ENCODE results near the gene KIAA1755. TPM values are rescaled to one million over a fixed set of nuclear protein-coding genes. Genes with fewer than 3 reads are reported as not detected.
"Not testable (repeated sequence)": the region's sequence is repeated elsewhere in the genome, so short reads cannot be mapped to it uniquely, and the experiment has no call there.

KIAA1755 gene
- polyA plus RNA-seq, 3 donors: 2.0 to 3.1 (median 2.8) TPM

GRCh38 chr20:38293491-38294065, 33.0 kb upstream of the KIAA1755 start:
- DNase-seq: no peak

- no peak for DNase-seq
Observed at GRCh38 chr20:38291966-38292365, 31.4 kb upstream of the KIAA1755 start.

GRCh38 chr20:38290829-38291814, 30.6 kb upstream of the KIAA1755 start:
- peak; percentile 27 for DNase-seq

DNA sequence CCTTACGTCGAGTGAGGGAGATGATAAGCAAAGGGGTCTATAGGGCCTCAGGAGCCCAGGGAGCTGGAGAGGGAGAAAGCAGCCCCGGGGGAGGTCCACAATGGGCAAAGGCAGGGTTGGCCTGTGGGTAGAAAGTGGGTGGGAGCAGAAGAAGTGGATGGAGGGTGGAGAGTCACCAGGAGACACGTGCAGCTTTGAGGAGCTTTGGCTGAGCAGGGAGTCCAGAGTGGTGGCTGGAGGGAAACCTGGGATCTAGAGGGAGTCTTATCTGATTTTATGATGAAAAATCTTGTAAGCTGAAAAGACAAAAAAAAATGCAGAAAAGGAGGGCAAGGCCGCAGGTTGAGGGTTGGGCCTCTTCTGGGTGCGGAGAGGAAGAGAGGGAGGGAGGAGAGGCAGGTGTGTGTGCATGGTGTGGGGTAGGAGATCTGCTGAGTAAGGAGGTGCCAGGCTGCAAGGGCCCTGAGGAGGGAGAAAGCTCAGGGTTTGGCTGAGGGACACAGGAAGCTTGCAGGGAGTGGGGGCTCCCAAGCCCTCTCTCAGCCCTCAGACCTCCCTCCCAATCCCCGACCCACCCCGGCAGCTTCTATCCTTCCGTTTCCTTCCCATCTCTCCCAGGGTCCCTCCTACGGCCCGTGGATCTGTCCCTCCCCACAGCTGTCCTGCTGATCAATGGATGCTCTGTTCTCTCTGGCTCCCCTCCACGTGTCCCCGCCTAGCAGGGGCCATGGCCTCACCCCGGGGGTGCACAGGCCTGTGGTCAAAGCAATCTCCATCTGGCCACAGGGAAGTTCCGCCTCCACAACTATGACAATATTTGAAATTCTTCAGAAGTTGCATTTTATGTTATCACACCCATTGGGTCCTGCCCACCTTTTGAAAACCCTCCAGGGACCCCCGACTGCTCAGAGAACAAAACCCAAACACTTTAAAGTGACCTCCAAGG, 26.3 kb upstream of the KIAA1755 start:
- no peak for DNase-seq

GRCh38 chr20:38284893-38285444, 24.4 kb upstream of the KIAA1755 start:
- no peak for DNase-seq

DNA sequence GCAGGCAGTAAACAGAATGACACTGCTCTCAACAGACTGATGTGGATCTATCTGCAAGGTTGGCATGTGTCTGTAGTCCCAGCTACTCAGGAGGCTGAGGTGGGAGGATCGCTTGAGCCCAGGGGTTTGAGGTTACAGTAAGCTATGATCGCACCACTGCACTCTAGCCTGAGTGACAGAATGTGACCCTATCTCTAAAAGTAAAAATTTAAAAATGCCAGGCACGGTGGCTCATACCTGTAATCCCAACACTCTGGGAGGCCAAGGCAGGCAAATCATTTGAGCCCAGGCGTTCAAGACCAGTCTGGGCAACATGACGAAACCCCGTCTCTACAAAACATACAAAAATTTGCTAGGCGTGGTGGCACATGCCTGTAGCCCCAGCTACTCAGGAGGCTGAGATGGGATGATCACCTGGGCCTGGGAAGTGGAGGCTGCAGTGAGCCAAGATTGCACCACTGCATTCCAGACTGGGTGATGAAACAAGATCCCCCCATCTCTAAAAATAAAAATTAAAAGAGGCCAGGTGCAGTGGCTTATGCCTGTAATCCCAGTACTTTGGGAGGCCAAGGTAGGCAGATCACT, 23.6 kb upstream of the KIAA1755 start:
- DNase-seq: not testable (repeated sequence)

- no peak for DNase-seq
Observed at GRCh38 chr20:38283236-38283635, 22.7 kb upstream of the KIAA1755 start.

DNA sequence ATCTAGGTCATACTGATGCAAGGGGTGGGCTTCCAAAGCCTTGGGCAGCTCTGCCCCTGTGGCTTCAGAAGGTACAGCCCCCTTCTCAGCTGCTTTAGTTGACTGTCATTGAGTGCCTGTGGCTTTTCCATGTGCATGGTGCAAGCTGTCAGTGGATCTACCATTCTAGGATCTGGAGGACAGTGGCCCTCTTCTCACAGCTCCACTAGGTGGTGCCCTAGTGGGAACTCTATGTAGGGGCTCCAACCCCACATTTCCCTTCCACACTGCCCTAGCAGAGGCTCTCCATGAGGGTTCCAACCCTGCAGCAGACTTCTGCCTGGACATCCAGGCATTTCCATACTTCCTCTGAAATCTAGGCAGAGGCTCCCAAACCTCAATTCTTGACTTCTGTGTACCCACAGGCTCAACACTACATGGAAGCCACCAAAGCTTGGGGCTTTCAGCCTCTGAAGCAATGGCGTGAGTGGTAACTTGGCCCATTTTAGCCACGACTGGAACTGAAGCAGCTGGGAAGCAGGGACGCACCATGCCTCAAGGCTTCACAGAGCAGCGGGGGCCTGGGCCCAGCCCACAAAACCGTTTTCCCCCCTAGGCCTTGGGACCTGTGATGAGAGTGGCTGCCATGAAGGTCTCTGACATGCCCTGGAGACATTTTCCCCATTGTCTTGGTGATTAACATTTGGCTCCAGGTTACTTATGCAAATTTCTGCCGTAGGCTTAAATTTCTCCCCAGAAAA, 20.8 kb upstream of the KIAA1755 start:
- not testable (repeated sequence) for DNase-seq

- no peak for DNase-seq
Observed at GRCh38 chr20:38278763-38279162, 18.2 kb upstream of the KIAA1755 start.

DNA sequence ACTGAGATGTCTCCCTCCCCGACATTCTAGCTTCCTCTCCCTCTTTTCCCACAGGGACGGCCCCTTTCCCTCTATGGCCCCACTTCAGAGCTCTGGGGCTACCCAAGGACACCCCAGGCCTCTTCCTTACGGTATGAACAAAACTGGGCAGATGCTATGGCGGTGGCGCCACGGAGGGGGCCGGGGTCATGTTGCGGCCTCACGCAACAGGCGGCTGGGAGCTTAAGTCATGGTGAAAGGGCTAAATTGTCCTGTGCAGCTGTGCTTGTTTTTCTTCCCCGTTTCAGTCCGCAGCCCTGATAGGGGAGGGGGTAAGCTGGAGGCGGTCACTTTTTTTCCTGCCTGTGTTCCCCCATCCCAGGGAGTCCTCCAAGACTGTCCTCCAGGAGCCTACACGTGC, 17.6 kb upstream of the KIAA1755 start:
- DNase-seq: no peak

- DNase-seq: no peak
Observed at GRCh38 chr20:38277691-38278090, 17.2 kb upstream of the KIAA1755 start.

- DNase-seq: no peak
Observed at GRCh38 chr20:38277285-38277684, 16.8 kb upstream of the KIAA1755 start.

DNA sequence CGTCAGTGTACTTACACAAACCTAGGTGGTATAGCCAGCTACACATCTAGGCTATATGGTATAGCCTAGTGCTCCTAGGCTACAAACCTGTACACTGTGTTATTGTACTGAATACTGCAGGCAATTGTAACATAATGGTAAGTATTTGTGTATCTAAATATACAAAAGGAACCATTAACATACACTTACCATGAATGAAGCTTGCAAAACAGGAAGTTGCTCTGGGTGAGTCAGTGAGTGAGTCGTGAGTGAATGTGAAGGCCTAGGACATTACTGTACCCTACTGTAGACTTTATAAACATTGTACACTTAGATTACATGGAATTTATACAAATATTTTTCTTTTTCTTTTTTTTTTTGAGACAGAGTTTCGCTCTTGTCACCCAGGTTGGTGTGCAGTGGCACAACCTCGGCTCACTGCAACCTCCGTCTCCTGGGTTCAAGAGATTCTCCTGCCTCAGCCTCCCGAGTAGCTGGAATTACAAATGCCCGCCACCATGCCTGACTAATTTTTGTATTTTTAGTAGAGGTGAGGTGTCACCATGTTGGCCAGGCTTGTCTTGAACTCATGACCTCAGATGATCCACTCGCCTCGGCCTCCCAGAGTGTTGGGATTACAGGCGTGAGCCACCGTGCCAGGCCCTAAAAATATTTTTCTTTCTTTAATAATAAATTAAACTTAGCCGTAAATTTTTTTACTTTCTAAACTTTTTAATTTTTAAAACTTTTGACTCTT, 15.4 kb upstream of the KIAA1755 start:
- no peak for DNase-seq

- no peak for DNase-seq
Observed at GRCh38 chr20:38272961-38273360, 12.4 kb upstream of the KIAA1755 start.

- DNase-seq: no peak
Observed at GRCh38 chr20:38272398-38272797, 11.9 kb upstream of the KIAA1755 start.

DNA sequence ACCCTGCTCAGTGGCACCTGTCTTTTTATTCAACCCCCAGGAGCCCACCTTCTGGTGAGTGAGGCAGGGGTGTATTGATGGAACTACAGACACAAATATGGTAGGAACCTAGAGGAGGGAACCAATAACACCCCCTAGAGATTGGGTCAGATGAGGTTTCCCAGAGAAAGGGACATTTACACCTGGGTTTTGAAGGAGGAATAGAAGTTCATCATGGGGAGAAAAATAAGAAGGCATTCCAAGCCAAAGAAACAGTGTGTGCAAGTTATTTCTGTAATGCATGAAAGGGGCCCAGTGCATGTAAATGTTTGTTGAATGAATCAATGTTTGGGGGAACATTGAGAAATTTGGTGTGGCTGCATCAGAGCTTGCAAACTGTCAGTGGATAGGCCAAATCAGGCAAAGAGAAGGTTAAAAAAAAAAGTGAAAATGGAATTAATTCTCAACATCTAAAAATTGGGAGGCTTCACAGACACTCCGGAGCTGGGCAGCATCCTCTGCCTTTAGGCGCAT, 11.1 kb upstream of the KIAA1755 start:
- DNase-seq: no peak

DNA sequence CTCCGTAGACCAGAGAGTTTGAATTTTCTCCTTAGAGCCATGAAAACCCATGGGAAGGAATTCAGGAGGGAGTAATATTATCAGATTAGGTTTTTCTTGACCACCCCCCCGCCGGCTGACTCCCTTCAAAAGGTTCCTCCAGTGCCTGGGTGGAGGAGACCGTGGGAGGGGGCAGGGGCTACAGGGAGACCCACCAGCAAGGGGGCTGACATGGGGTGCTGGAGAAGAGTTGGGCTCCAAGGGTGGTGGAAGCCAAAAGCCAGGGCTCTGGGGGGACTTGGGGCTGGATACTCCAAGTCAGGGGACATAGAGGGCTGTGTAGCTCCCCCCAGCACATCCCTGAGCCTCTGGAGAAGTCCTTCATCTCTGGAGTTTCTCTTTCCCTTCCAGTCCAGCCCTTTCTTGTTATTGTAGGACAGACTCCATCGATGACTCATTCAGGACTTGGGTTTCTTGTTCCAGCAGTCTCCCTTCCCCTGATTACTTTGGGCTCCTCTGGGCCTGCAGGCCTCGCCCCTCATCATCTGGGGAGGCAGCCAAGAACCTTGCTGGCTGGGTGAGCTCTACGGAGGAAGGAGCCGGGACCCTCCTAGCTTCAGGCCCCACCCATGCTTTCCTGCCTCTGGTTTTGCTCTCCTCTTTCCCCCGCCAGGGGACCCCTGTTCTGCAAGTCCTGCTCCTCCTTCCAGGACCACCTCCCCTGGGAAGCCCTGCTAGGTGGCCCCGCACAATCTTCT, 10.5 kb upstream of the KIAA1755 start:
- DNase-seq: peak; percentile 65

DNA sequence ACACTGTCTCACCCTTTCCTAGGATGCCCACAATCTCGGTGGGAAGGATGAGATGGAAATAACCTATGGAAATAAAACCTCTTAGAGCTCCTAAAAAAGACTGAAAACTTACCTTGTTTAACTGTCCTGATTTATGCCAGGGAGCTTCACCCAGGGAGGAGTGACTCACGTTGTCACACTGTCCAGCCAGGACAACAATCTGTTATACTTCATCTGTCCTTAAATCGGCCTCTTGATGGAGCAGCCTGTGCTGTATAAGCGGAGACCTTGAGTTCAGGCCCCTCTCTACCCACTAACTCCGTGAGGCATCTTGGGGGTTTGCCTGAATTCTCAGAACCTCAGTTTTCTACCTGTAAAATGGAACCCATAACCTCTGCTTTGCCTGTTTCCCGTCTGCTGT, 9.2 kb upstream of the KIAA1755 start:
- DNase-seq: no peak

- DNase-seq: no peak
Observed at GRCh38 chr20:38269040-38269439, 8.5 kb upstream of the KIAA1755 start.

Data from renal pelvis (tissue), 4 donors.